Mucosa of descending colon (tissue), 3 donors: ENCODE measurements around the gene GSS. TPM values are rescaled to one million over a fixed set of nuclear protein-coding genes. Genes with fewer than 3 reads are reported as not detected.

Experiments used
- ATAC-seq: fragments of 200-7000 bp; cut with Tn5 transposase; one replicate; pipeline ENCODE4 v1.9.1; 2020; ENCODE audit warnings: mild to moderate bottlenecking, moderate library complexity
- DNase-seq, 3 donors: peaks; one replicate each; pipeline ENCODE4 v3.0.0-alpha.2; 2020
- H3K36me3 ChIP-seq: fragments of 200-600 bp; one replicate; pipeline ENCODE4 v1.8.0; 2021; ENCODE audit warnings: low read depth, mild to moderate bottlenecking
- H3K4me1 ChIP-seq: fragments of 200-600 bp; one replicate; pipeline ENCODE4 v1.8.0; 2021; ENCODE audit warnings: low read depth, mild to moderate bottlenecking
- H3K4me3 ChIP-seq: fragments of 200-600 bp; one replicate; pipeline ENCODE4 v1.8.0; 2021; ENCODE audit warnings: mild to moderate bottlenecking
- H3K9me3 ChIP-seq: fragments of 200-600 bp; one replicate; pipeline ENCODE4 v1.8.0; 2021; ENCODE audit warnings: mild to moderate bottlenecking
- intact Hi-C, 2 donors: fragments of 100-400 bp; cut with DNase I in 1 of 2; cut with micrococcal nuclease in 1 of 2; formaldehyde crosslinking; loops; one replicate each; pipeline versions ENCODE4 v1.11.0 to v1.11.1; 2022; cut with DNase I, micrococcal nuclease
- total RNA-seq, 3 donors: library from RNA; stranded (reverse); fragmentation: NEBNext Ultra II Directional in 2 of 3; extraction: Animal tissue kit (Norgen Biotek cat#: 25700) in 2 of 3; gene quantifications; one replicate each; pipeline versions ENCODE4 v1.2.1 to v1.2.4, GENCODE V29; 2021 to 2023
- TF ChIP-seq, protein P1 (sequence below): fragments of 200-600 bp; IDR thresholded peaks from one replicate; pipeline ENCODE4 v1.8.0; 2022; ENCODE audit warnings: antibody characterized with exemption, mild to moderate bottlenecking
- donor health status: DM: no; HTN: no; CAD: no; lungs with moderate emphysema.
- donor health status: DM: no; HTN: no; CAD: no.
- donor health status: DM: no; HTN: yes; CAD: no.

GSS gene
- total RNA-seq, 3 donors from 2014 or later, result 45.2 to 97.3 (median 91.8) TPM

- H3K36me3 ChIP-seq, result peaks cover 14% of the 10 kb centered on the region
- no peaks in the 10 kb centered on the region for H3K9me3 ChIP-seq
- H3K4me1 ChIP-seq, result peaks cover 4% of the 10 kb centered on the region
- no peak for ATAC-seq
- TF ChIP-seq, protein P1, sequence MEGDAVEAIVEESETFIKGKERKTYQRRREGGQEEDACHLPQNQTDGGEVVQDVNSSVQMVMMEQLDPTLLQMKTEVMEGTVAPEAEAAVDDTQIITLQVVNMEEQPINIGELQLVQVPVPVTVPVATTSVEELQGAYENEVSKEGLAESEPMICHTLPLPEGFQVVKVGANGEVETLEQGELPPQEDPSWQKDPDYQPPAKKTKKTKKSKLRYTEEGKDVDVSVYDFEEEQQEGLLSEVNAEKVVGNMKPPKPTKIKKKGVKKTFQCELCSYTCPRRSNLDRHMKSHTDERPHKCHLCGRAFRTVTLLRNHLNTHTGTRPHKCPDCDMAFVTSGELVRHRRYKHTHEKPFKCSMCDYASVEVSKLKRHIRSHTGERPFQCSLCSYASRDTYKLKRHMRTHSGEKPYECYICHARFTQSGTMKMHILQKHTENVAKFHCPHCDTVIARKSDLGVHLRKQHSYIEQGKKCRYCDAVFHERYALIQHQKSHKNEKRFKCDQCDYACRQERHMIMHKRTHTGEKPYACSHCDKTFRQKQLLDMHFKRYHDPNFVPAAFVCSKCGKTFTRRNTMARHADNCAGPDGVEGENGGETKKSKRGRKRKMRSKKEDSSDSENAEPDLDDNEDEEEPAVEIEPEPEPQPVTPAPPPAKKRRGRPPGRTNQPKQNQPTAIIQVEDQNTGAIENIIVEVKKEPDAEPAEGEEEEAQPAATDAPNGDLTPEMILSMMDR, result no peak
- H3K4me3 ChIP-seq, result no peak overlapping the region
- intact Hi-C loops, result no loop called here
- DNase-seq, result peak in 1 of 3 donors; percentile 33
These were observed 43.4 kb upstream of the GSS start for GRCh38 chr20:34999021-34999451.

DNA sequence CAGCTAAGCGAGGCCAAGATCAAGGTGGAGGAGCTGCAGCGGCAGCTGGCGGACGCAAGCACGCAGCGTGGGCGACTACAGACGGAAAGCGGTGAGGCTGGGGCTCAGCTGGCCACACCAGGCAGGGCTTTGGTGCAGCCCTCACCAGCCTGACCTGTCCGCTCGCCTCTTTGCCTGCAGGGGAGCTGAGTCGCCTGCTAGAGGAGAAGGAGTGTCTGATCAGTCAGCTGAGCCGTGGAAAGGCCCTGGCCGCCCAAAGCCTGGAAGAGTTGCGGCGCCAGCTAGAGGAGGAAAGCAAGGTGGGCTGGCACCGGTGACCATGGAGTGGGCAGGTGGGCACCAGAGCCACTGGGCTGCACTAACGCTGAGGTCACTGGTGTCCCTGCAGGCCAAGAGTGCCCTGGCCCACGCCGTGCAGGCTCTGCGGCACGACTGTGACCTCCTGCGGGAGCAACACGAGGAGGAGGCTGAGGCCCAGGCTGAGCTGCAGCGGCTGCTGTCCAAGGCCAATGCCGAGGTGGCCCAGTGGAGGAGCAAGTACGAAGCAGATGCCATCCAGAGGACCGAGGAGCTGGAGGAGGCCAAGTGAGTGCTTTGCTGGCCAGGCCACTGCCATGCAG, 42.8 kb upstream of the GSS start:
- peaks cover 4% of the 10 kb centered on the region for H3K4me1 ChIP-seq
- DNase-seq (peak in 1 of 3 donors; percentile 48), ATAC-seq (no peak)
- intact Hi-C loops, result no loop called here
- peaks cover 9% of the 10 kb centered on the region for H3K36me3 ChIP-seq
- H3K9me3 ChIP-seq, result no peaks in the 10 kb centered on the region
- H3K4me3 ChIP-seq, result no peak overlapping the region
- TF ChIP-seq, protein P1, result no peak

GRCh38 chr20:34997774-34998173, 42.2 kb upstream of the GSS start:
- intact Hi-C loops, result no loop called here
- H3K4me3 ChIP-seq, result no peak overlapping the region
- peaks cover 4% of the 10 kb centered on the region for H3K4me1 ChIP-seq
- H3K36me3 ChIP-seq, result peaks cover 6% of the 10 kb centered on the region
- TF ChIP-seq, protein P1, result no peak
- H3K9me3 ChIP-seq, result no peaks in the 10 kb centered on the region
- DNase-seq (peak in 1 of 3 donors; percentile 7), ATAC-seq (no peak)

DNA sequence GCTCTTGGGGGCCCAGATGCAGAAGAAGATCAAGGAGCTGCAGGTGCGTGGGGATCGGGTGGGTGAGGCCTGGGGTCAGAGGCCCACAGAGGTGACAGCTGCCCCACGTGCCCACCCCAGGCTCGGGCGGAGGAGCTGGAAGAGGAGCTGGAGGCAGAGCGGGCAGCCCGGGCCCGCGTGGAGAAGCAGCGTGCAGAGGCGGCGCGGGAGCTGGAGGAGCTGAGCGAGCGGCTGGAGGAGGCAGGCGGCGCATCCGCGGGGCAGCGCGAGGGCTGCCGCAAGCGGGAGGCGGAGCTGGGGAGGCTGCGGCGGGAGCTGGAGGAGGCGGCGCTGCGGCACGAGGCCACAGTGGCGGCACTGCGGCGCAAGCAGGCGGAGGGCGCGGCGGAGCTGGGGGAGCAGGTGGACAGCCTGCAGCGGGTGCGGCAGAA, 41.5 kb upstream of the GSS start:
- Histone ChIP-seq H3K4me1 (peaks cover 4% of the 10 kb centered on the region), H3K36me3 (peaks cover 5% of the 10 kb centered on the region), H3K4me3 (no peak overlapping the region), H3K9me3 (no peaks in the 10 kb centered on the region)
- intact Hi-C loops, result no loop called here
- peak; percentile 87 for ATAC-seq
- TF ChIP-seq, protein P1, result no peak
- peak; percentile 59 to 85 (median 67) for DNase-seq

DNA sequence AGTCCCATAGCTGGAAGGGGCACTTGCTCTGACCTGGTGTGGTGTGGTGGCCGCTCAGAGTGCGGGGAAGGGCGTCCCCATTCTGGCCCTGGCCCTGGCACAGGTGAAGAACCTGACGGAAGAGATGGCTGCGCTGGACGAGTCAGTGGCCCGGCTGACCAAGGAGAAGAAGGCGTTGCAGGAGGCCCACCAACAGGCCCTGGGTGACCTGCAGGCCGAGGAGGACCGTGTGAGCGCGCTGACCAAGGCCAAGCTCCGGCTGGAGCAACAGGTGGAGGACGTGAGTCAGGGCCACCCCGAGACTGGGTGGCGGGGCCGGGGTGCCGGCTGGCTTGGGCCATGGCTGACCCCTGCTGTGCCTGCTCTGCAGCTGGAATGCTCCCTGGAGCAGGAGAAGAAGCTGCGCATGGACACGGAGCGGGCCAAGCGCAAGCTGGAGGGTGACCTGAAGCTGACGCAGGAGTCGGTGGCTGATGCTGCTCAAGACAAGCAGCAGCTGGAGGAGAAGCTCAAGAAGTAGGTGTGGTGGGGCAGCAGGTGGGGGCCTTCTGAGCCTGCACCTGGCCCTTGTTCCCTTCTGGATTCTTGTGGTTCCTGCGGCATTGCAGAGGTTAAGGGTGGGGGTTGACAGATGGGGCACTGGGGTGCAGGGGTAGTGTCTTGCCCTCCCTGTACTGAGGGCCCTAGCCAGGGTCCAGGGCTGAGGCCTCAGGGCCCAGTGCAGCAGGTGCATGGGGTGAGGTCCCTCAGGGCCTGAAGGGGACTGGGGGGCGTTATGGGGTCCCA, 40.8 kb upstream of the GSS start:
- Histone ChIP-seq H3K4me1 (peaks cover 4% of the 10 kb centered on the region), H3K36me3 (peaks cover 5% of the 10 kb centered on the region)

More for the DNA sequence above, 40.8 kb upstream of the GSS start:
- intact Hi-C loops, result no loop called here
- TF ChIP-seq, protein P1, result no peak
- peak in 1 of 3 donors; percentile 40 for DNase-seq
- H3K4me3 ChIP-seq, result no peak overlapping the region
- peak; percentile 1 for ATAC-seq
- H3K9me3 ChIP-seq, result no peaks in the 10 kb centered on the region
